Measurements from ENCODE around the gene IRF8. TPM values are rescaled to one million over a fixed set of nuclear protein-coding genes. Genes with fewer than 3 reads are reported as not detected.
"Not testable (repeated sequence)": the region's sequence is repeated elsewhere in the genome, so short reads cannot be mapped to it uniquely, and the experiment has no call there.

The IRF8 gene
- total RNA-seq, 4 donors from 2014 or later = 1.5 to 3.1 (median 2.8) TPM

- Histone ChIP-seq H3K4me3 (no peak overlapping the region), H3K36me3 (no peaks in the 10 kb centered on the region), H3K9me3 (no peaks in the 10 kb centered on the region), H3K27me3 (no peaks in the 10 kb centered on the region), H3K27ac (no peak overlapping the region), H3K4me1 (no peaks in the 10 kb centered on the region)
- DNase-seq = no peak
- intact Hi-C loops (cut with DNase I; ENCODE audit: low total_unique reads) (no loop called here), in situ Hi-C loops (cut with MboI; ENCODE audit: low sequenced_read_pairs in 4 of 4) (no loop called here)
- TF ChIP-seq CTCF (IDR thresholded peaks at IDR 0.05 in 4 of 5, conservative IDR thresholded peaks at IDR 0.05 in 1 of 5) (no peak), POLR2A (IDR thresholded peaks at IDR 0.05) (no peak)
- ATAC-seq = no peak
Measured at GRCh38 chr16:85936816-85937215, 37.9 kb downstream of the IRF8 start.

GRCh38 chr16:85940214-85940613, 41.3 kb downstream of the IRF8 start:
- in situ Hi-C loops (cut with MboI; ENCODE audit: low sequenced_read_pairs in 4 of 4) = no loop called here
- no peak for DNase-seq
- no peak for ATAC-seq

GRCh38 chr16:85941863-85942644, 43.1 kb downstream of the IRF8 start:
- in situ Hi-C loops (cut with MboI; ENCODE audit: low sequenced_read_pairs in 4 of 4) = no loop called here
- no peak for TF ChIP-seq CTCF (IDR thresholded peaks at IDR 0.05 in 4 of 5, conservative IDR thresholded peaks at IDR 0.05 in 1 of 5)
- no peak for TF ChIP-seq POLR2A (IDR thresholded peaks at IDR 0.05)
- Histone ChIP-seq H3K27ac (no peak overlapping the region), H3K4me1 (no peaks in the 10 kb centered on the region), H3K9me3 (no peaks in the 10 kb centered on the region), H3K36me3 (no peaks in the 10 kb centered on the region), H3K4me3 (no peak overlapping the region), H3K27me3 (peaks cover 0 to 5% (median 0%) of the 10 kb centered on the region in 3 donors)
- ATAC-seq = no peak
- no peak for DNase-seq
- intact Hi-C loops (cut with DNase I; ENCODE audit: low total_unique reads) = no loop called here

More at GRCh38 chr16:85940214-85940613, 41.3 kb downstream of the IRF8 start:
- Histone ChIP-seq H3K36me3 (no peaks in the 10 kb centered on the region), H3K4me1 (no peaks in the 10 kb centered on the region), H3K27me3 (no peaks in the 10 kb centered on the region), H3K9me3 (no peaks in the 10 kb centered on the region), H3K4me3 (no peak overlapping the region), H3K27ac (no peak overlapping the region)
- intact Hi-C loops (cut with DNase I; ENCODE audit: low total_unique reads) = no loop called here
- TF ChIP-seq CTCF (IDR thresholded peaks at IDR 0.05 in 4 of 5, conservative IDR thresholded peaks at IDR 0.05 in 1 of 5) (no peak), POLR2A (IDR thresholded peaks at IDR 0.05) (no peak)

GRCh38 chr16:85942659-85943058, 43.7 kb downstream of the IRF8 start:
- DNase-seq; in situ Hi-C loops (cut with MboI; ENCODE audit: low sequenced_read_pairs in 4 of 4); H3K36me3 ChIP-seq; H3K9me3 ChIP-seq; H3K4me3 ChIP-seq; H3K4me1 ChIP-seq; H3K27me3 ChIP-seq; ATAC-seq; H3K27ac ChIP-seq; intact Hi-C loops (cut with DNase I; ENCODE audit: low total_unique reads): not testable (repeated sequence)

- in situ Hi-C loops (cut with MboI; ENCODE audit: low sequenced_read_pairs in 4 of 4) (no loop called here), intact Hi-C loops (cut with DNase I; ENCODE audit: low total_unique reads) (no loop called here)
- no peaks in the 10 kb centered on the region for H3K36me3 ChIP-seq
- peaks cover 0 to 8% (median 5%) of the 10 kb centered on the region in 3 donors for H3K27me3 ChIP-seq
- TF ChIP-seq CTCF (IDR thresholded peaks at IDR 0.05 in 4 of 5, conservative IDR thresholded peaks at IDR 0.05 in 1 of 5) (no peak), POLR2A (IDR thresholded peaks at IDR 0.05) (no peak)
- ATAC-seq (no peak), DNase-seq (no peak)
- no peaks in the 10 kb centered on the region for H3K4me1 ChIP-seq
- H3K27ac ChIP-seq = no peak overlapping the region
- no peaks in the 10 kb centered on the region for H3K9me3 ChIP-seq
- H3K4me3 ChIP-seq = no peak overlapping the region
Measured at GRCh38 chr16:85943711-85944110, 44.7 kb downstream of the IRF8 start.

All from gastrocnemius medialis (tissue), 4 donors.